ENCODE measurements around the gene ARHGEF26.

- no peak for TF ChIP-seq POLR2A (IDR thresholded peaks at IDR 0.05)
- no peak for TF ChIP-seq CTCF (IDR thresholded peaks at IDR 0.05)
- TF ChIP-seq EP300 (IDR thresholded peaks at IDR 0.05) = peak in 1 of 4 donors; percentile 2
These were observed 122.2 kb downstream of the ARHGEF26 start for GRCh38 chr3:154243353-154243752.

Measured in sigmoid colon (tissue), 4 donors.